Myocyte (in vitro differentiated cells): Measurements from ENCODE around the gene SOX1. TPM values are rescaled to one million over a fixed set of nuclear protein-coding genes. Genes with fewer than 3 reads are reported as not detected.

Experiments used
- DNase-seq: peaks from one replicate; pipeline ENCODE4 v3.0.0-alpha.2; 2012; ENCODE audit warnings: low read depth
- total RNA-seq: library from RNA; depleted of rRNA; stranded (reverse); fragments of >200 nt; gene quantifications from 2 replicates; pipeline ENCODE4 v1.2.3, GENCODE V29; 2014

SOX1 gene
- total RNA-seq, 1 donor from 2014 or later, result not detected

GRCh38 chr13:112071723-112072533 lies 5.0 kb downstream of the SOX1 start:
- DNase-seq, result no peak

GRCh38 chr13:112072534-112073244 lies 5.7 kb downstream of the SOX1 start:
- DNase-seq, result no peak

GRCh38 chr13:112073245-112074138 lies 6.5 kb downstream of the SOX1 start:
- no peak for DNase-seq

- DNase-seq, result no peak
These were observed 7.4 kb downstream of the SOX1 start for GRCh38 chr13:112074139-112074865.

GRCh38 chr13:112077729-112078128 lies 10.8 kb downstream of the SOX1 start:
- DNase-seq, result no peak

GRCh38 chr13:112078216-112078615 lies 11.3 kb downstream of the SOX1 start:
- no peak for DNase-seq

GRCh38 chr13:112078879-112079531 lies 12.1 kb downstream of the SOX1 start:
- DNase-seq, result no peak

GRCh38 chr13:112079696-112080095 lies 12.7 kb downstream of the SOX1 start:
- DNase-seq, result no peak

- no peak for DNase-seq
These were observed 17.0 kb downstream of the SOX1 start for GRCh38 chr13:112083971-112084370.

GRCh38 chr13:112092453-112092852 lies 25.5 kb downstream of the SOX1 start:
- no peak for DNase-seq

GRCh38 chr13:112095354-112095753 lies 28.4 kb downstream of the SOX1 start:
- no peak for DNase-seq

- DNase-seq, result no peak
These were observed 30.0 kb downstream of the SOX1 start for GRCh38 chr13:112096959-112097358.

- no peak for DNase-seq
These were observed 30.8 kb downstream of the SOX1 start for GRCh38 chr13:112097770-112098169.

GRCh38 chr13:112098699-112099098 lies 31.8 kb downstream of the SOX1 start:
- DNase-seq, result no peak

- no peak for DNase-seq
These were observed 34.5 kb downstream of the SOX1 start for GRCh38 chr13:112101360-112101930.

- DNase-seq, result no peak
These were observed 35.3 kb downstream of the SOX1 start for GRCh38 chr13:112102243-112102642.

- no peak for DNase-seq
These were observed 36.4 kb downstream of the SOX1 start for GRCh38 chr13:112103260-112103838.

- no peak for DNase-seq
These were observed 37.3 kb downstream of the SOX1 start for GRCh38 chr13:112103961-112104880.

- DNase-seq, result no peak
These were observed 37.9 kb downstream of the SOX1 start for GRCh38 chr13:112104881-112105234.
